Right lobe of liver (tissue), 4 donors: ENCODE data around the gene NSMF.

Experiments used
- CTCF ChIP-seq, 4 donors: fragments of 200-600 bp in 3 of 4; fragments of 450-650 bp in 1 of 4; IDR thresholded peaks; one replicate each; pipeline versions ENCODE4 v1.5.1 to v1.8.0; 2016 to 2022; ENCODE audit warnings: antibody characterized with exemption in 4 of 4, mild to moderate bottlenecking in 2 of 4
- POLR2A ChIP-seq: fragments of 450-650 bp; IDR thresholded peaks from one replicate; pipeline ENCODE4 v1.6.1; 2017; ENCODE audit warnings: antibody characterized with exemption, mild to moderate bottlenecking
- donor health status: DM: no; HTN: no; CAD: no.
- donor health status: DM: no; HTN: no; CAD: no.
- donor health status: DM: no; HTN: yes; CAD: no.

DNA sequence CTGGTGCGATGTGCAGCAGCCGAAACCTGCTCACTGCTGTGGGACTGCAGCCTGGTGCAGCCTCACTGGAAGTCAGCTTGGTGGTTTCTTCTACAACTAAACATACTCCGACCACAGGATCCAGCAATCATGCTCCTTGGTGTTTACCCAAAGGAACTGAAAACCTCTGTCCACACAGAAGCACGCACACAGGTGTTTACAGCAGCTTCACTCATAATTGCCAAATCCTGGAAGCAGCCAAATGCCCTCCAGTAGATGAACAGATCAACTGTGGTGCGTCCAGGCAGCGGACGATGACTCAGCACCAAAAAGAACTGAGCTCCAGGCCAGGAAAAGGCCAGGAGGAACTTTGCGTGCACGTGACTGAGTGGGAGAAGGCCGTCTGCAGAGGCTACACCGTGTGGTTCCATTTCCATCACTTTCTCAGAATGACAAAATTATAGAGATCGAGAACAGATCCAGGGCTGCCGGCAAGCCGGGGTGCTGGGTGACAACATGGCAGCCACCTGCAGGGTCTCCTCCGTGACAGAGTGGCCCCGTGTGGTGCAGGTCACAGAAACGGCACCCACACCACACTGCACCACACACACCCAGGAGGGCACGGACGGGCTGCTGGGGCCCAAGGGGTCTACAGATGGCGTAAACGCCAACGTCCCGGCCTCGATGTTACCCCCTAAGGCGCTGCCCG, 23.1 kb upstream of the NSMF start:
- no peak for TF ChIP-seq CTCF (IDR thresholded peaks at IDR 0.05)
- TF ChIP-seq POLR2A, result no peak
